Neuron (in vitro differentiated cells): ENCODE data around the gene CPNE4.
"Not testable (repeated sequence)": the region's sequence is repeated elsewhere in the genome, so short reads cannot be mapped to it uniquely, and the experiment has no call there.

ENCODE experiments used
- H2AFZ ChIP-seq: one replicate; pipeline ENCODE4 v1.6.1; 2013; ENCODE audit warnings: low read depth, mild to moderate bottlenecking, inconsistent platforms, low read length, moderate library complexity
- H3K27me3 ChIP-seq: one replicate; pipeline ENCODE4 v1.6.1; 2013; ENCODE audit warnings: low read length; ENCODE audit not compliant: insufficient read depth
- H3K36me3 ChIP-seq: one replicate; pipeline ENCODE4 v1.6.1; 2013; ENCODE audit warnings: low read length; ENCODE audit not compliant: insufficient read depth
- H3K4me1 ChIP-seq: one replicate; pipeline ENCODE4 v1.6.1; 2013; ENCODE audit warnings: low read length; ENCODE audit not compliant: insufficient read depth
- H3K4me3 ChIP-seq: 2 replicates; pipeline ENCODE4 v1.5.1; 2013; ENCODE audit warnings: mild to moderate bottlenecking, low read length, moderate library complexity
- H3K9me3 ChIP-seq: one replicate; pipeline ENCODE4 v1.6.1; 2013; ENCODE audit warnings: low read length

CPNE4 gene

GRCh38 chr3:132034486-132035464, at the start of gene CPNE4:
TSS of gene CPNE4 (minus strand) at chr3:132035014.
- Histone ChIP-seq H3K9me3 (no peaks in the 10 kb centered on the region), H3K36me3 (no peaks in the 10 kb centered on the region), H3K4me3 (peak within 1 kb of the TSS; percentile 43), H2AFZ (peak within 1 kb of the TSS; percentile 43), H3K27me3 (peaks cover 5% of the 10 kb centered on the region), H3K4me1 (peaks cover 13% of the 10 kb centered on the region)

- no peaks in the 10 kb centered on the region for H3K27me3 ChIP-seq
- peaks cover 7% of the 10 kb centered on the region for H3K4me1 ChIP-seq
- no peak overlapping the region for H3K4me3 ChIP-seq
- H3K36me3 ChIP-seq = no peaks in the 10 kb centered on the region
- H2AFZ ChIP-seq = peak overlapping the region; percentile 54
- H3K9me3 ChIP-seq = no peaks in the 10 kb centered on the region
Measured at GRCh38 chr3:132083583-132084279, 48.9 kb upstream of the CPNE4 start.

GRCh38 chr3:132083159-132083558, 48.3 kb upstream of the CPNE4 start:
- Histone ChIP-seq H3K36me3 (no peaks in the 10 kb centered on the region), H3K4me1 (peaks cover 7% of the 10 kb centered on the region), H2AFZ (no peak overlapping the region), H3K27me3 (no peaks in the 10 kb centered on the region), H3K9me3 (no peaks in the 10 kb centered on the region), H3K4me3 (no peak overlapping the region)

- H3K4me1 ChIP-seq = peaks cover 7% of the 10 kb centered on the region
- H3K4me3 ChIP-seq = no peak overlapping the region
- no peaks in the 10 kb centered on the region for H3K9me3 ChIP-seq
- no peaks in the 10 kb centered on the region for H3K36me3 ChIP-seq
- no peak overlapping the region for H2AFZ ChIP-seq
- H3K27me3 ChIP-seq = no peaks in the 10 kb centered on the region
Measured at GRCh38 chr3:132079147-132079546, 44.3 kb upstream of the CPNE4 start.

- Histone ChIP-seq H3K4me1 (peaks cover 2% of the 10 kb centered on the region), H3K36me3 (no peaks in the 10 kb centered on the region), H3K9me3 (no peaks in the 10 kb centered on the region), H3K27me3 (no peaks in the 10 kb centered on the region), H3K4me3 (no peak overlapping the region), H2AFZ (no peak overlapping the region)
Measured at GRCh38 chr3:132073771-132074170, 39.0 kb upstream of the CPNE4 start.

- Histone ChIP-seq H3K4me1 (peaks cover 2% of the 10 kb centered on the region), H2AFZ (no peak overlapping the region), H3K4me3 (no peak overlapping the region), H3K27me3 (no peaks in the 10 kb centered on the region), H3K9me3 (no peaks in the 10 kb centered on the region), H3K36me3 (no peaks in the 10 kb centered on the region)
Measured at GRCh38 chr3:132071043-132071442, 36.2 kb upstream of the CPNE4 start.

DNA sequence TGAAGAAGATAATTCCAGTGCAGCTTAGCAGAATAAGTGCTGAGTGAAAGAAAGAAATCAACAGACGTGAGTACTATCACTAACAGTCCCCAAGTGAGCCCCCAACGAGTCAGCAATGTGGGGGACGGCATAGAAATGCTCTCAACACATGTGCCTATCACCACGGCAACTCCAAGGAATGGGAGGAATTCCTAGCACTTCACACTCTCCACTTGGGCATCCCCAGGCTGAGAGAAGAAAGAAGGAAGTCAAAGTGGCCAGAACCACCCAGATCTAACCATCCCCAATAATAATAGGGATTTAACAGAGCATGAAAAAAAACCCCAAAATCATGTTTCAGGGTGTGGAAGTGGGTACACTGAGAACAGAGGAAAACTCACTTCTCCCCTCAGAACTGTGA, 29.3 kb upstream of the CPNE4 start:
- Histone ChIP-seq H3K27me3 (peaks cover 2% of the 10 kb centered on the region), H3K4me3 (no peak overlapping the region), H3K4me1 (peaks cover 21% of the 10 kb centered on the region), H2AFZ (no peak overlapping the region), H3K9me3 (no peaks in the 10 kb centered on the region), H3K36me3 (no peaks in the 10 kb centered on the region)

DNA sequence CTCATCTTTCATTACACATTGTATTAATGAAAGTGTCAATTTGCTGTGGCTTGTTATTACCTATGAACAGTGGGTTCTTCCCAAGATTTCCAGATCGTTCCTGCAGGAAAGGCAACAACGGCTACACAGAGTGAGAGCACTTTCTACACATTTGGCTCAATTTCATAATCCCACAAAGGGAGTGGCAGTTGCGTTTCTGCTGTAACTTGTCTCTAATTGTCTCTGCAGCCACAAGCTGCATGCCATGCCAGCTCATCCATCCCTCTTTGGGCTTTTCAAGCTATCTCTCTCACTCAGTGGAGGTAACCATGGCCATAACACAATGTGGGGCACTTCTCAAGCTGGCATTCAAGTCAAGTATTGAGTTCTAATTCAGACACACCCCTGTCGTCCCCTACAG, 27.7 kb upstream of the CPNE4 start:
- no peak overlapping the region for H3K4me3 ChIP-seq
- no peak overlapping the region for H2AFZ ChIP-seq
- no peaks in the 10 kb centered on the region for H3K36me3 ChIP-seq
- H3K4me1 ChIP-seq = peaks cover 21% of the 10 kb centered on the region
- H3K9me3 ChIP-seq = no peaks in the 10 kb centered on the region
- H3K27me3 ChIP-seq = peaks cover 2% of the 10 kb centered on the region

GRCh38 chr3:132055872-132056271, 21.1 kb upstream of the CPNE4 start:
- Histone ChIP-seq H3K36me3 (no peaks in the 10 kb centered on the region), H2AFZ (no peak overlapping the region), H3K4me1 (no peaks in the 10 kb centered on the region), H3K4me3 (no peak overlapping the region), H3K27me3 (peaks cover 2% of the 10 kb centered on the region), H3K9me3 (no peaks in the 10 kb centered on the region)

GRCh38 chr3:132047209-132047608, 12.4 kb upstream of the CPNE4 start:
- Histone ChIP-seq H3K36me3 (no peaks in the 10 kb centered on the region), H3K4me1 (peaks cover 4% of the 10 kb centered on the region), H3K9me3 (no peaks in the 10 kb centered on the region), H2AFZ (no peak overlapping the region), H3K4me3 (no peak overlapping the region), H3K27me3 (no peaks in the 10 kb centered on the region)

DNA sequence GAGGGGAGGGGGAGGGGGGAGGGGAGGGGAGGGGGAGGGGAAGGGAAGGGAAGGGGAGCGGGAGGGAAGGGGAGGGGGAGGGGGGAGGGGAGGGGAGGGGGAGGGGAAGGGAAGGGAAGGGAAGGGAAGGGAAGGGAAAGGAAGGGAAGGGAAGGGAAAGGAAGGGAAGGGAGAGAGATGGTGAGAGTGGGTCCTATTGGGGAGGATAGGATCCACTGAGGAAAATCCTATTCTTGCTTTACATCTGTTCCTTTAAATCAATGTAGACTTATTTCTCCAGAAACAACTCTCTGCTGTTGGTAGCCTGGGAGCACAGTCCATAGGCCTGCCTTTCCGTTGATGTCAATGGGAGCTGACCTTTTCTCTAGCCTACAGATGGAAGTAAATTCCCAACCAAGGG, 10.1 kb upstream of the CPNE4 start:
- not testable (repeated sequence) for H3K4me3 ChIP-seq, H2AFZ ChIP-seq, H3K4me1 ChIP-seq, H3K9me3 ChIP-seq, H3K27me3 ChIP-seq, H3K36me3 ChIP-seq

DNA sequence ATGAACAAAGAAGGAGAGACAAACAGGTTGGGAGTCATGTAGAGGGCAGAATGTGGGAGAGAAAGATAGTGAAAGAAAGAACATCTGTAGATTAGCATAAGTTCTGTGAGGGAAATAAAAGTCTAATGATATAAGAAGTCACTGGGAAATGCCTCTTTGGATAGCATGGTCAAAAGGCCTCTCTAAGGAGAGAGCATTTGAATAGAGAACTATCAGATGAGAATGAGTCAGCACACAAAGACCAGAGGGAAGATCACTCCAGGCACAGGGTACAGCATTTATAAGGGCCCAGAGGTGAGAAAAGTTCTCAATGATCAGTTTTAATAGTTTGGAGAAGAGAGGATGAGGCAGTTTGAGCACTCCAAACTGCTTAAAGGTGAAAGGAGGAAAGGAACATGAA, 7.9 kb upstream of the CPNE4 start:
- Histone ChIP-seq H3K36me3 (no peaks in the 10 kb centered on the region), H3K4me3 (no peak overlapping the region), H3K9me3 (no peaks in the 10 kb centered on the region), H2AFZ (no peak overlapping the region), H3K4me1 (peaks cover 4% of the 10 kb centered on the region), H3K27me3 (no peaks in the 10 kb centered on the region)

- H3K36me3 ChIP-seq = no peaks in the 10 kb centered on the region
- no peak overlapping the region for H2AFZ ChIP-seq
- H3K9me3 ChIP-seq = no peaks in the 10 kb centered on the region
- H3K4me3 ChIP-seq = no peak overlapping the region
- peaks cover 5% of the 10 kb centered on the region for H3K27me3 ChIP-seq
- peaks cover 18% of the 10 kb centered on the region for H3K4me1 ChIP-seq
Measured at GRCh38 chr3:132038198-132038825, 3.5 kb upstream of the CPNE4 start.
